Measurements from ENCODE around the gene TIPARP. TPM values are rescaled to one million over a fixed set of nuclear protein-coding genes. Genes with fewer than 3 reads are reported as not detected.

Gene TIPARP
- polyA plus RNA-seq, 1 experiment, result 25.1 TPM

- H3K27ac ChIP-seq (ENCODE audit: low read depth, low read length), result no peak overlapping the region
- CTCF ChIA-PET, result no interaction called here
- H3K4me3 ChIP-seq (ENCODE audit: low read depth, low read length), result no peak overlapping the region
- no peaks in the 10 kb centered on the region for H3K9me3 ChIP-seq (ENCODE audit: control insufficient read depth, insufficient read depth, low read length)
- POLR2A ChIA-PET, result interaction anchor here (0.6 kb wide), 1 partner anchor 43 kb away, joined by 3 read pairs; no protein-coding TSS in a partner anchor
- DNase-seq (ENCODE audit: low read depth, low spot score), result no peak
- H3K27me3 ChIP-seq (ENCODE audit: control insufficient read depth, insufficient read depth, low read length), result no peaks in the 10 kb centered on the region
- TF ChIP-seq CTCF (IDR thresholded peaks at IDR 0.05; ENCODE audit: low read depth, low read length), result no peak
Observed at GRCh38 chr3:156718622-156719306, 44.4 kb downstream of the TIPARP start.

GRCh38 chr3:156720826-156721225, 46.4 kb downstream of the TIPARP start:
- no peaks in the 10 kb centered on the region for H3K27me3 ChIP-seq (ENCODE audit: control insufficient read depth, insufficient read depth, low read length)
- H3K9me3 ChIP-seq (ENCODE audit: control insufficient read depth, insufficient read depth, low read length), result no peaks in the 10 kb centered on the region
- POLR2A ChIA-PET, result no interaction called here
- CTCF ChIA-PET, result no interaction called here
- no peak for DNase-seq (ENCODE audit: low read depth, low spot score)
- no peak overlapping the region for H3K27ac ChIP-seq (ENCODE audit: low read depth, low read length)
- H3K4me3 ChIP-seq (ENCODE audit: low read depth, low read length), result no peak overlapping the region
- TF ChIP-seq CTCF (IDR thresholded peaks at IDR 0.05; ENCODE audit: low read depth, low read length), result no peak

- Histone ChIP-seq H3K27ac (ENCODE audit: low read depth, low read length) (no peak overlapping the region), H3K9me3 (ENCODE audit: control insufficient read depth, insufficient read depth, low read length) (no peaks in the 10 kb centered on the region), H3K27me3 (ENCODE audit: control insufficient read depth, insufficient read depth, low read length) (no peaks in the 10 kb centered on the region), H3K4me3 (ENCODE audit: low read depth, low read length) (no peak overlapping the region)
- ChIA-PET POLR2A (no interaction called here), CTCF (no interaction called here)
- no peak for TF ChIP-seq CTCF (IDR thresholded peaks at IDR 0.05; ENCODE audit: low read depth, low read length)
- no peak for DNase-seq (ENCODE audit: low read depth, low spot score)
Observed at GRCh38 chr3:156721687-156722618, 47.6 kb downstream of the TIPARP start.

GRCh38 chr3:156723182-156723619, 48.8 kb downstream of the TIPARP start:
- Histone ChIP-seq H3K4me3 (ENCODE audit: low read depth, low read length) (no peak overlapping the region), H3K27me3 (ENCODE audit: control insufficient read depth, insufficient read depth, low read length) (no peaks in the 10 kb centered on the region), H3K9me3 (ENCODE audit: control insufficient read depth, insufficient read depth, low read length) (no peaks in the 10 kb centered on the region), H3K27ac (ENCODE audit: low read depth, low read length) (no peak overlapping the region)
- ChIA-PET CTCF (interaction anchor here (0.7 kb wide), 1 partner anchor 414 kb away, joined by 3 read pairs; no protein-coding TSS in a partner anchor), POLR2A (no interaction called here)
- no peak for DNase-seq (ENCODE audit: low read depth, low spot score)
- TF ChIP-seq CTCF (IDR thresholded peaks at IDR 0.05; ENCODE audit: low read depth, low read length), result no peak

GRCh38 chr3:156725682-156726081, 51.3 kb downstream of the TIPARP start:
- Histone ChIP-seq H3K27me3 (ENCODE audit: control insufficient read depth, insufficient read depth, low read length) (no peaks in the 10 kb centered on the region), H3K4me3 (ENCODE audit: low read depth, low read length) (no peak overlapping the region), H3K27ac (ENCODE audit: low read depth, low read length) (no peak overlapping the region), H3K9me3 (ENCODE audit: control insufficient read depth, insufficient read depth, low read length) (no peaks in the 10 kb centered on the region)
- DNase-seq (ENCODE audit: low read depth, low spot score), result no peak
- no peak for TF ChIP-seq CTCF (IDR thresholded peaks at IDR 0.05; ENCODE audit: low read depth, low read length)
- ChIA-PET POLR2A (no interaction called here), CTCF (no interaction called here)
